Measurements from ENCODE around the gene SKIC2.

DNA sequence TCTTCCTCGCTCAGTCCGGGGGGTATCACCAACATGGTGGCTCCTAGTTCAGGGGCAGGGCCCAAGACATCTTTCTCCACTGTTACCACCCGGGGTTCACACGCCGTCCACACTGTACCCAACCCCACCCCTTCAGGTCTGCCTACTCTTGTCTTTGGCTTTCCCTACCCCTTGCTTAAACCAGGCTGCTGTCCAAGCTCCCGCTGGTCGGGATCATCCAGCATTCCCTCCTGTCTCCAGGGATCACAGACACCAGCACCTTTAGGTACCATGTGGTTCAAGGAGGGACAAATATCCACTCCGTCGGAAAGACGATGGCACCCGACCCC, 599 bp upstream of the SKIC2 start:
- TF ChIP-seq POLR2A (IDR thresholded peaks at IDR 0.05; ENCODE audit: low read depth, low read length) (no peak), SIX5 (IDR thresholded peaks at IDR 0.05; ENCODE audit: low read depth, low read length, severe bottlenecking) (no peak), CBX5 (IDR thresholded peaks at IDR 0.05; ENCODE audit: low read depth) (no peak), BCL11A (IDR thresholded peaks at IDR 0.05; ENCODE audit: low read depth, low read length) (no peak), ZNF384 (IDR thresholded peaks at IDR 0.05; ENCODE audit: borderline replicate concordance, low read depth, low read length) (no peak), KLF5 (IDR thresholded peaks at IDR 0.05; ENCODE audit: partially characterized antibody) (no peak), CBX3 (IDR thresholded peaks at IDR 0.05; ENCODE audit: borderline replicate concordance, low read depth) (no peak), CTCF (IDR thresholded peaks at IDR 0.05 in 2 of 3, conservative IDR thresholded peaks at IDR 0.05 in 1 of 3; ENCODE audit: control insufficient read depth in 2 of 3, extremely low read depth in 1 of 3, insufficient read depth in 1 of 3, low read depth in 3 of 3, low read length in 3 of 3) (no peak)

All from GM12878 (cell line).